HG03045 (cell line): ENCODE results near the gene HSD17B13.

ENCODE experiments used
- ATAC-seq: cut with Tn5 transposase; IDR thresholded peaks from one replicate; pipeline ENCODE4 v1.9.1; 2021; ENCODE audit warnings: mild to moderate bottlenecking, moderate library complexity; ENCODE audit not compliant: unreplicated experiment

Gene HSD17B13

DNA sequence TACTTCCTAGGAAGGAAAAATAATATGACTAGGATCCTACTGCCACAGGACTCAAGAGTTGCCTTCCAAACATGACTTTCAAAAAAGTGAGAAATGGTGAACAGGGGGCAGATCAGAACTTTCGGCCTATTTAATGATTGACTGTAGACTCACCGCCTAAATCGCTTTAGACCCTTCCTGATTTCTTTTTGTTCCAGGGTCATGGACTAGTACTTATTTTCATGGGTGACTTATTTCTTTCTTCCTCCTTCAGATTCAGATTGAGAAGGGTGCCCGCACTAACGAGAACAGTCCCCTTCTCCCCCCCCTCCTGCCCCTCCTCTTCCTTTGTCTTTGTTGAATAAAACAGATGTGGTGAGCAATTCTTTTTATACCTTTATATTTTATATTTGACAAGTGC is 54.3 kb downstream of the HSD17B13 start:
- ATAC-seq = no peak

DNA sequence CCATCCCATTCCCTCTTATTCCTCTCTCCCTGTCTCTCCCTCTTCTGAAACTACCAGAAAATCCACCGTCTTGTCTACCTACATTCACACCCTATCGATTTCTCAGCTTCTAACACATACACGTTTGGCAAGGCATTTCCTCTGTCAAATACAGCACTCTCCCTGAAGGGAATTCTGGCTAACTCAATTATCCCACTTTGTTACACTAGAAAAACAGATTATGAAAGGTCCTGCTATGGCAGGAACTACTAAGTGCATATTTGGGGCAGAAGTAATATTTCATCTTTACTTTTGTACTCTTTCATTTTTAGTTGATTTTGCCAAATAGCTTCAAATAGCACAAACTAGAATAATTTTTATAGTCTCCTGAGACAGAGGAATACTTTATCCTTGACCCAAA is 55.7 kb downstream of the HSD17B13 start:
- no peak for ATAC-seq

DNA sequence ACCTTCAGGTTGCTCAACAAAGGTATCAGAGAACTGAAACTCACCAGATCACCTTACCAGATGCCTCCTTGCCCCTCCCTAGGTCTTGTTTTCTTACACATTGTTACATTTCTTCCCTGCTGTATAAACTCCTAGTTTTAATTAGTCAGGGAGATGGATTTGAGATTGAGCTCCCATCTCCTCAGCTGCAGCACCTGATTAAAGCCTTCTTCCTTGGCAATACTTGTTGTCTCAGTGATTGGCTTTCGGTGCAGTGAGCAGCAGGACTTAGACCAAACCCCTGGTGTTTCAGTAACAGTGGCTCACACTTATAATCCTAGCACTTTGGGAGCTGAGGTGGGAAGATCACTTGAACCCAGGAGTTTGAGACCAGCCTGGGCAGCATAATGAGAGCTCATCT is 59.8 kb downstream of the HSD17B13 start:
- no peak for ATAC-seq

DNA sequence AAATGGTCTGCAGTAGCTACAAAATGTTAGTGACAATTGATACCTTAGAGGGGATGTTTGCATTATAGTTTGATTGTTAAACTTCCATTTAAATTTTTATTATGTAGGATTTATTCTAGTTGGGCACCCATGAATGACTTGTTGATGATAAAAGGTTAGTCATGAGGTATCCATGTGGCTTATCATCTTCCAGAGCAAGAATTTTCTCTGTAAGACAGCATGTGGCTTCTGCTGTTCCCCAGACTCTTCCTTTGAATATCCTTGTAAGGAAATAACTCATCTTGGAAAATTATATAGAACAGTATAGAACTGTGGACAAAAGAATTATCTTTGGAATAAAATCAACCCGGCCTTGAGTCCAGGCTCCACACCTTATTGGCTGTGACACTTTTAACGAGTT is 62.2 kb downstream of the HSD17B13 start:
- no peak for ATAC-seq

DNA sequence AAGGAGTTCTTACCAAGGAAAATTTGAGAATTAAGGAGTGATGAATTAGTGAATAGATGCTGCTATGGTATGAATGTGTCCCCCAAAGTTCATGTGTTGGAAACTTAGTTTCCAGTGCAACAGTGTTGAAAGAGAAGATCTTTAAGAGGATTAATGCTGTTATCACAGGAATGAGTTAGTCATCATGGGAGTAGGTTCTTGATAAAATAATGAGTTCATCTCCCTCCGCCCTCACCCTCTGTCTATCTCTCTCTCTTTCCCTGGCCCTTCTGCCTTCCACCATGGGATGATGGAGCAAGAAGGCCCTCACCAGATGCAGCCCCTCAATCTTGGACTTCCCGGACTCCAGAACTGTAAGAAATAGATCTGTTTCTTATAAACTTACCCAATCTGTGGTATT is 64.0 kb downstream of the HSD17B13 start:
- no peak for ATAC-seq

DNA sequence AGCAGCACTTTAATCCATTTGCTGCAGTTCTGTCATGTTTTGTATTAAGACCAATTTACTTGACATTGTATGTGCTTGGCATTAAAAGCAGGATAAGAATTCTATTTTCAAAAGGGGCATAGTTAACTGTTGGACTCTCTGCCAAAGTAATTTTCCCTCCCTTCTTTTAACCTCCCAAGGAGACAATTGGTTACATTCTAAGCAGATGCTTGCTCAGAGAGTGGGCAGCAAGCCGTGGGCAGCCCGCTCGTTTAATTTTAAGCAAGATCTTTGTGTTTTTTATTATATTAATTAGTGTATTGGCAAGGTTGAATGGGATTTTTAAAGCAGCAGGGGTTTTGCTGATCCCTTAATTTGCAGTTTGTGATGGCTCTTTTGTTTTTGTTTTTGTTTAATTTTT is 65.2 kb downstream of the HSD17B13 start:
- no peak for ATAC-seq

DNA sequence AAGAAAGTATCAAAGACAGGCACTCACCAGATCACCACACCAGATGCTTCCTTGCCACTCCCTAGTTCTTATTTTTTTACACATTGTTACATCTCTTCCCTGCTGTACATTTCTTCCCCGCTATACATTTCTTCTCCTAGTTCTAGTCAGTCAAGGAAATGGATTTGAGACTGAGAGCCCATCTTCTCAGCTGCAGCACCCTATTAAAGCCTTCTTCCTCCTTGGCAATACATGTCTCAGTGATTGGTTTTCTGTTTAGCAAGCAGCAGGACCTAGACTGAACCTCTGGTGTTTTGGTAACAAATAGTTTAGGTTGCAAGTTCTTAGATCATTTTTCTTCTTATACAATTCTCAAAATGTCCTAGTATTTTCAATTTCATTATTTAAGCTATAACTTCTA is 66.9 kb downstream of the HSD17B13 start:
- no peak for ATAC-seq
